SK-N-SH (cell line): Measurements from ENCODE around the gene DGKZ.

Source experiments
- EP300 ChIP-seq, 2 experiments: IDR thresholded peaks; 2 replicates each; pipeline versions ENCODE4 v1.4.0 to v1.6.1; 2012; ENCODE audit warnings: borderline replicate concordance in 1 of 2, low read depth in 1 of 2, low read length in 1 of 2
- EZH2phosphoT487 ChIP-seq: fragments of 200-600 bp; sonication (generic); IDR thresholded peaks from 2 replicates; pipeline ENCODE4 v1.6.1; 2017; ENCODE audit warnings: low read depth, mixed run types, mild to moderate bottlenecking, antibody characterized with exemption, moderate library complexity, borderline replicate concordance
- FOXJ3 ChIP-seq: sonication (generic); formaldehyde crosslinking; IDR thresholded peaks from 2 replicates; pipeline ENCODE4 v1.5.1; 2020; ENCODE audit warnings: mild to moderate bottlenecking, missing genetic modification reagents
- MAX ChIP-seq: IDR thresholded peaks from 2 replicates; pipeline ENCODE4 v1.4.0; 2012; ENCODE audit warnings: low read depth
- MEF2A ChIP-seq: IDR thresholded peaks from 2 replicates; pipeline ENCODE4 v1.4.0; 2012; ENCODE audit warnings: low read depth, borderline replicate concordance
- POLR2AphosphoS5 ChIP-seq: IDR thresholded peaks from 2 replicates; pipeline ENCODE4 v1.6.1; 2012; ENCODE audit warnings: low read depth, low read length
- RFX5 ChIP-seq: IDR thresholded peaks from 2 replicates; pipeline ENCODE4 v1.6.1; 2012; ENCODE audit warnings: mild to moderate bottlenecking, improper control_type of control experiment, low read length
- RXRA ChIP-seq: IDR thresholded peaks from 2 replicates; pipeline ENCODE4 v1.4.0; 2012; ENCODE audit warnings: low read depth, mild to moderate bottlenecking, borderline replicate concordance
- TAF1 ChIP-seq: IDR thresholded peaks from 2 replicates; pipeline ENCODE4 v1.6.1; 2012; ENCODE audit warnings: low read depth, mild to moderate bottlenecking, low read length, moderate library complexity, borderline replicate concordance
- YY1 ChIP-seq: IDR thresholded peaks from 2 replicates; pipeline ENCODE4 v1.4.0; 2012; ENCODE audit warnings: low read depth, mild to moderate bottlenecking
- ZBTB33 ChIP-seq: IDR thresholded peaks from 2 replicates; pipeline ENCODE4 v1.4.0; 2012; ENCODE audit warnings: low read depth, borderline replicate concordance
- TF ChIP-seq, protein P1 (sequence below): fragments of 200-600 bp; sonication (generic); IDR thresholded peaks from 2 replicates; pipeline ENCODE4 v1.6.1; 2017; ENCODE audit warnings: antibody characterized with exemption, mild to moderate bottlenecking, moderate library complexity
- TF ChIP-seq, protein P2 (sequence below): fragments of 150-350 bp; IDR thresholded peaks from 2 replicates; pipeline ENCODE4 v1.6.1; 2017; ENCODE audit warnings: antibody characterized with exemption, low read length, low read depth, borderline replicate concordance

DNA sequence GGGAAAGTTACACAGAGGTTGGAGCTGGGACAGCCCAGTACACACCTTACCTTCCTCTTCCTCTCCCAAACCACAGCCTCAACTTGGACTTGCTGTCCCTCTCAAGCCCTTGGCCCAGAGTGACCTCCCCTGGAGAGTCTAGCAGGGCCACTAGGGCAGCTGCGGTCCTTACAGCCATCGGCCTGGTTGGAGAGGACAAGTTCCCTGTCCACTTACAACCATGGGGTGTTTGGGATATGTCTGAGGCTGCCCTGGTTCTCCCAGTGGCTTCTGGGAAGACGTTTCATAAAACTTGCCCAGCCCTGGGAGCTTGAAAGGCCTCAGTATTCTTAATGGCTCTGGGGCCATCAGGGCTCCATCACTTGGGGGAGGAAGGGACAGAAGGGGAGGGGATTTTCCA is 13.1 kb upstream of the DGKZ start:
- TF ChIP-seq, protein P1, sequence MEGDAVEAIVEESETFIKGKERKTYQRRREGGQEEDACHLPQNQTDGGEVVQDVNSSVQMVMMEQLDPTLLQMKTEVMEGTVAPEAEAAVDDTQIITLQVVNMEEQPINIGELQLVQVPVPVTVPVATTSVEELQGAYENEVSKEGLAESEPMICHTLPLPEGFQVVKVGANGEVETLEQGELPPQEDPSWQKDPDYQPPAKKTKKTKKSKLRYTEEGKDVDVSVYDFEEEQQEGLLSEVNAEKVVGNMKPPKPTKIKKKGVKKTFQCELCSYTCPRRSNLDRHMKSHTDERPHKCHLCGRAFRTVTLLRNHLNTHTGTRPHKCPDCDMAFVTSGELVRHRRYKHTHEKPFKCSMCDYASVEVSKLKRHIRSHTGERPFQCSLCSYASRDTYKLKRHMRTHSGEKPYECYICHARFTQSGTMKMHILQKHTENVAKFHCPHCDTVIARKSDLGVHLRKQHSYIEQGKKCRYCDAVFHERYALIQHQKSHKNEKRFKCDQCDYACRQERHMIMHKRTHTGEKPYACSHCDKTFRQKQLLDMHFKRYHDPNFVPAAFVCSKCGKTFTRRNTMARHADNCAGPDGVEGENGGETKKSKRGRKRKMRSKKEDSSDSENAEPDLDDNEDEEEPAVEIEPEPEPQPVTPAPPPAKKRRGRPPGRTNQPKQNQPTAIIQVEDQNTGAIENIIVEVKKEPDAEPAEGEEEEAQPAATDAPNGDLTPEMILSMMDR = no peak
- TF ChIP-seq POLR2AphosphoS5 = no peak
- no peak for TF ChIP-seq EP300 (IDR thresholded peaks at IDR 0.05; ENCODE audit: borderline replicate concordance in 1 of 2, low read depth in 1 of 2, low read length in 1 of 2)
- no peak for TF ChIP-seq MAX
- TF ChIP-seq MEF2A = no peak
- no peak for TF ChIP-seq FOXJ3 (CRISPR knock-in tag)
- TF ChIP-seq YY1 = no peak
- TF ChIP-seq RFX5 = no peak
- TF ChIP-seq, protein P2, sequence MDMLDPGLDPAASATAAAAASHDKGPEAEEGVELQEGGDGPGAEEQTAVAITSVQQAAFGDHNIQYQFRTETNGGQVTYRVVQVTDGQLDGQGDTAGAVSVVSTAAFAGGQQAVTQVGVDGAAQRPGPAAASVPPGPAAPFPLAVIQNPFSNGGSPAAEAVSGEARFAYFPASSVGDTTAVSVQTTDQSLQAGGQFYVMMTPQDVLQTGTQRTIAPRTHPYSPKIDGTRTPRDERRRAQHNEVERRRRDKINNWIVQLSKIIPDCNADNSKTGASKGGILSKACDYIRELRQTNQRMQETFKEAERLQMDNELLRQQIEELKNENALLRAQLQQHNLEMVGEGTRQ = no peak
- TF ChIP-seq ZBTB33 = no peak
- no peak for TF ChIP-seq TAF1
- no peak for TF ChIP-seq RXRA
- no peak for TF ChIP-seq EZH2phosphoT487
